Keratinocyte (primary cell): ENCODE data around the gene ACOT7.

Experiments
- EZH2 ChIP-seq: IDR thresholded peaks from one replicate; pipeline ENCODE4 v1.6.1; 2012; ENCODE audit warnings: inconsistent platforms, mild to moderate bottlenecking, low read length, moderate library complexity
- TF ChIP-seq, protein P1 (sequence below), 3 experiments: IDR thresholded peaks in 1 of 3; conservative IDR thresholded peaks in 1 of 3; optimal IDR thresholded peaks in 1 of 3; 2 replicates in 2 of 3; 3 replicates in 1 of 3; pipeline versions ENCODE3 to v1.5.1; 2011; ENCODE audit warnings: low read length in 3 of 3, mild to moderate bottlenecking in 3 of 3, moderate library complexity in 2 of 3, control low read depth in 1 of 3, inconsistent platforms in 1 of 3; ENCODE audit not compliant: insufficient read depth in 2 of 3; ENCODE audit errors: extremely low read depth in 1 of 3

DNA sequence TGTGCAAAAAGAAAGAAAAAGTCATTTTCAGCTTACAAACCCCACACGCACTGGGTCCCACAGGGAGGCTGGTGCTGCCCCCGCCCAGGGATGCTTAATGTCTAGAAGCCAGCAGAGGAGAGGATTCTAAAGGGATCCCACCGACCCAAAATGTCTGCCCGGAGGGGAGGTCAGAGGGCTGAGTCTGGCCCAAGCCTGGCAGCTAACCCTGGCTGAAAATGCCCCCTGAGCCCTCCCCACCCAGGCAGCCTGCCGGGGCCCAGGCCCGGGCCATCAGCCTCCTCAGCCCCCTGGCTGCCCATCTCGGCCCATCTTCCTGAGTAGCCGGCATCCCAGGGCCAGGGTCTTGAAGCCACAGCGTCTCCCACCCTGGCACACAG is 33.5 kb downstream of the ACOT7 start:
- TF ChIP-seq, protein P1, sequence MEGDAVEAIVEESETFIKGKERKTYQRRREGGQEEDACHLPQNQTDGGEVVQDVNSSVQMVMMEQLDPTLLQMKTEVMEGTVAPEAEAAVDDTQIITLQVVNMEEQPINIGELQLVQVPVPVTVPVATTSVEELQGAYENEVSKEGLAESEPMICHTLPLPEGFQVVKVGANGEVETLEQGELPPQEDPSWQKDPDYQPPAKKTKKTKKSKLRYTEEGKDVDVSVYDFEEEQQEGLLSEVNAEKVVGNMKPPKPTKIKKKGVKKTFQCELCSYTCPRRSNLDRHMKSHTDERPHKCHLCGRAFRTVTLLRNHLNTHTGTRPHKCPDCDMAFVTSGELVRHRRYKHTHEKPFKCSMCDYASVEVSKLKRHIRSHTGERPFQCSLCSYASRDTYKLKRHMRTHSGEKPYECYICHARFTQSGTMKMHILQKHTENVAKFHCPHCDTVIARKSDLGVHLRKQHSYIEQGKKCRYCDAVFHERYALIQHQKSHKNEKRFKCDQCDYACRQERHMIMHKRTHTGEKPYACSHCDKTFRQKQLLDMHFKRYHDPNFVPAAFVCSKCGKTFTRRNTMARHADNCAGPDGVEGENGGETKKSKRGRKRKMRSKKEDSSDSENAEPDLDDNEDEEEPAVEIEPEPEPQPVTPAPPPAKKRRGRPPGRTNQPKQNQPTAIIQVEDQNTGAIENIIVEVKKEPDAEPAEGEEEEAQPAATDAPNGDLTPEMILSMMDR (optimal IDR thresholded peaks at IDR 0.05 in 1 of 3, IDR thresholded peaks at IDR 0.05 in 1 of 3, conservative IDR thresholded peaks at IDR 0.05 in 1 of 3; ENCODE audit: extremely low read depth in 1 of 3, insufficient read depth in 2 of 3, low read length in 3 of 3) = no peak
- TF ChIP-seq EZH2 = no peak
